ENCODE data around the gene DAB2. TPM values are rescaled to one million over a fixed set of nuclear protein-coding genes. Genes with fewer than 3 reads are reported as not detected.

The DAB2 gene
- total and polyA plus RNA-seq, 2 donors (not counting 1 experiment from before 2014, with no cell fraction given), result 0.03 to 0.47 TPM

DNA sequence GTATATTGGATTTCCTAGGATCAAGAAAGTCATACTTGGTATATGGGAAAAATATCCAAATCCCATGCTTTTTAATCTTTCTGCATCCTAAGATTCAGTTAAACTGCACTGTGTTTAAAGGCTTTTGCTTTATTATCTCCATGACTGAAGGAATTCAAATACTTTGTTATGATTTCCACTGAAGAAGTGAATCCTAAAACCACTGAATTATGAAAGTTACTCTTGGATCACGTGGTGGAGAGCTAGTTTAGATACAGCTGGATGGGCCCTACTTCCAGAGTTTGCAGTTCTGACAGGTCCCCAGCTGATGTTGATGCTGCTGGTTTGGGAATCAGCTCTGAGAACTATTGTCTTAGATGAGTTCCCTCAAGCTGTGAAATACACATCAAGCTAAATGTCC lies 5.0 kb downstream of the DAB2 start:
- no peaks in the 10 kb centered on the region for H4K20me1 ChIP-seq (ENCODE audit: control insufficient read depth, insufficient read depth, low read length, poor library complexity, severe bottlenecking)
- H3K79me2 ChIP-seq (ENCODE audit: control insufficient read depth, insufficient read depth, low read length), result no peaks in the 10 kb centered on the region
- TF ChIP-seq, protein P1, sequence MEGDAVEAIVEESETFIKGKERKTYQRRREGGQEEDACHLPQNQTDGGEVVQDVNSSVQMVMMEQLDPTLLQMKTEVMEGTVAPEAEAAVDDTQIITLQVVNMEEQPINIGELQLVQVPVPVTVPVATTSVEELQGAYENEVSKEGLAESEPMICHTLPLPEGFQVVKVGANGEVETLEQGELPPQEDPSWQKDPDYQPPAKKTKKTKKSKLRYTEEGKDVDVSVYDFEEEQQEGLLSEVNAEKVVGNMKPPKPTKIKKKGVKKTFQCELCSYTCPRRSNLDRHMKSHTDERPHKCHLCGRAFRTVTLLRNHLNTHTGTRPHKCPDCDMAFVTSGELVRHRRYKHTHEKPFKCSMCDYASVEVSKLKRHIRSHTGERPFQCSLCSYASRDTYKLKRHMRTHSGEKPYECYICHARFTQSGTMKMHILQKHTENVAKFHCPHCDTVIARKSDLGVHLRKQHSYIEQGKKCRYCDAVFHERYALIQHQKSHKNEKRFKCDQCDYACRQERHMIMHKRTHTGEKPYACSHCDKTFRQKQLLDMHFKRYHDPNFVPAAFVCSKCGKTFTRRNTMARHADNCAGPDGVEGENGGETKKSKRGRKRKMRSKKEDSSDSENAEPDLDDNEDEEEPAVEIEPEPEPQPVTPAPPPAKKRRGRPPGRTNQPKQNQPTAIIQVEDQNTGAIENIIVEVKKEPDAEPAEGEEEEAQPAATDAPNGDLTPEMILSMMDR (IDR thresholded peaks at IDR 0.05), result no peak
- TF ChIP-seq EZH2 (IDR thresholded peaks at IDR 0.05; ENCODE audit: borderline replicate concordance, insufficient read depth, low read depth, low read length, poor library complexity, severe bottlenecking), result no peak
- H3K4me3 ChIP-seq (ENCODE audit: control extremely low read depth in 1 of 5, extremely low read depth in 1 of 5, insufficient read depth in 1 of 5, low read depth in 2 of 5, low read length in 4 of 5), result no peak overlapping the region
- no peaks in the 10 kb centered on the region for H3K9me3 ChIP-seq (ENCODE audit: control extremely low read depth in 1 of 3, control insufficient read depth in 2 of 3, insufficient read depth in 1 of 3, low read length in 2 of 3)
- ChIA-PET CTCF (no interaction called here), POLR2A (no interaction called here)
- Mint-ChIP-seq H3K4me3 (no peak overlapping the region), H3K9me3 (ENCODE audit: insufficient read depth) (no peaks in the 10 kb centered on the region), H3K27ac (no peak overlapping the region), H3K27me3 (peaks cover 16% of the 10 kb centered on the region), H3K4me1 (peaks cover 4% of the 10 kb centered on the region)
- no peak overlapping the region for H3K27ac ChIP-seq (ENCODE audit: low read length in 2 of 2)
- no peak for ATAC-seq (ENCODE audit: low read depth)
- intact Hi-C loops (cut with micrococcal nuclease), result no loop called here
- H3K36me3 ChIP-seq (replicated peaks in 1 of 2; ENCODE audit: control extremely low read depth in 1 of 2, control insufficient read depth in 1 of 2, extremely low read depth in 1 of 2, insufficient read depth in 2 of 2, low read length in 1 of 2), result no peaks in the 10 kb centered on the region
- H2AFZ ChIP-seq (ENCODE audit: insufficient read depth, low read depth, low read length, poor library complexity, severe bottlenecking), result no peak overlapping the region
- DNase-seq, result no peak
- H3K9ac ChIP-seq (ENCODE audit: low read length), result no peak overlapping the region
- H3K4me2 ChIP-seq (replicated peaks; ENCODE audit: low read depth, low read length, poor library complexity, severe bottlenecking), result no peak overlapping the region
- peaks cover 0 to 20% (median 15%) of the 10 kb centered on the region in 4 experiments for H3K27me3 ChIP-seq (replicated peaks in 1 of 4; ENCODE audit: control extremely low read depth in 1 of 4, control insufficient read depth in 3 of 4, insufficient read depth in 4 of 4, low read length in 3 of 4)
- H3K4me1 ChIP-seq (ENCODE audit: control insufficient read depth in 2 of 2, insufficient read depth in 2 of 2, low read length in 2 of 2), result peaks cover 9 to 11% of the 10 kb centered on the region in 2 donors
- 44% methylated on average over 1 of the region's 1 CpG for WGBS (ENCODE audit: insufficient coverage)

DNA sequence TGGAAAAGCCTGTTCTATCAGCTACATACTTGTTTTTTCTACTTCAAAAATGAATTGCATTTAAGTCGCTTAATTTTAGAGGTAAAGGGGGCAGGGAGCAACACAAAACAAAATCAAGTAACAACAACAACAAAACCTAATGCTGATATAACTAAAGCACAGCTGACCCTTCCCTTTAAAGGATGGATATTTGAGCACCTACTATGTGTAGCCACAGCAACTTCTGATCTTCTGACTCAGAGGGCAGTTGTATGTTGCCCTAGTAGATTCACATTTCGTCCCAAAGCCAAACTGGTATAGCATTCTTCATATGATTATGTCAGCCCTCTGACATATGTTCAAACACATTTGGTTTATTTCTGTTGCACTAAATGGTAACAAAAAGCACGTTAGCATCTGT lies 6.8 kb downstream of the DAB2 start:
- H3K9me3 ChIP-seq (ENCODE audit: control extremely low read depth in 1 of 3, control insufficient read depth in 2 of 3, insufficient read depth in 1 of 3, low read length in 2 of 3), result no peaks in the 10 kb centered on the region
- peaks cover 0 to 3% (median 1%) of the 10 kb centered on the region in 4 experiments for H3K27me3 ChIP-seq (replicated peaks in 1 of 4; ENCODE audit: control extremely low read depth in 1 of 4, control insufficient read depth in 3 of 4, insufficient read depth in 4 of 4, low read length in 3 of 4)
- H3K27ac ChIP-seq (ENCODE audit: low read length in 2 of 2), result no peak overlapping the region
- TF ChIP-seq EZH2 (IDR thresholded peaks at IDR 0.05; ENCODE audit: borderline replicate concordance, insufficient read depth, low read depth, low read length, poor library complexity, severe bottlenecking), result no peak
- TF ChIP-seq, protein P1 (IDR thresholded peaks at IDR 0.05), result no peak
- no peaks in the 10 kb centered on the region for H3K36me3 ChIP-seq (replicated peaks in 1 of 2; ENCODE audit: control extremely low read depth in 1 of 2, control insufficient read depth in 1 of 2, extremely low read depth in 1 of 2, insufficient read depth in 2 of 2, low read length in 1 of 2)
- no peaks in the 10 kb centered on the region for H4K20me1 ChIP-seq (ENCODE audit: control insufficient read depth, insufficient read depth, low read length, poor library complexity, severe bottlenecking)
- Mint-ChIP-seq H3K27me3 (peaks cover 8% of the 10 kb centered on the region), H3K4me1 (no peaks in the 10 kb centered on the region), H3K9me3 (ENCODE audit: insufficient read depth) (no peaks in the 10 kb centered on the region), H3K4me3 (no peak overlapping the region), H3K27ac (no peak overlapping the region)
- intact Hi-C loops (cut with micrococcal nuclease), result no loop called here
- DNase-seq (no peak), ATAC-seq (ENCODE audit: low read depth) (no peak)
- ChIA-PET CTCF (no interaction called here), POLR2A (no interaction called here)
- no peak overlapping the region for H3K4me3 ChIP-seq (ENCODE audit: control extremely low read depth in 1 of 5, extremely low read depth in 1 of 5, insufficient read depth in 1 of 5, low read depth in 2 of 5, low read length in 4 of 5)
- H3K4me1 ChIP-seq (ENCODE audit: control insufficient read depth in 2 of 2, insufficient read depth in 2 of 2, low read length in 2 of 2), result no peaks in the 10 kb centered on the region
- H2AFZ ChIP-seq (ENCODE audit: insufficient read depth, low read depth, low read length, poor library complexity, severe bottlenecking), result no peak overlapping the region
- no peaks in the 10 kb centered on the region for H3K79me2 ChIP-seq (ENCODE audit: control insufficient read depth, insufficient read depth, low read length)
- H3K4me2 ChIP-seq (replicated peaks; ENCODE audit: low read depth, low read length, poor library complexity, severe bottlenecking), result no peak overlapping the region
- no CpG with 5 or more reads among the region's 3 CpGs for WGBS (ENCODE audit: insufficient coverage)
- H3K9ac ChIP-seq (ENCODE audit: low read length), result no peak overlapping the region
